SK-N-SH (cell line): ENCODE results near the gene MAP2K2. TPM values are rescaled to one million over a fixed set of nuclear protein-coding genes. Genes with fewer than 3 reads are reported as not detected.

Experiments used
- CTCF ChIA-PET: fragments of 300-600, 350-600 bp; formaldehyde crosslinking; extraction: SDS; loops from one replicate; lab custom pipeline; 2021; lab: Yijun Ruan, JAX
- POLR2A ChIA-PET: fragments of 350-600 bp; sonication (Branson Sonifier 250); formaldehyde crosslinking; extraction: SDS; loops from one replicate; lab custom pipeline; 2020; ENCODE audit warnings: antibody characterized with exemption, inconsistent platforms; lab: Yijun Ruan, JAX
- DNase-seq: peaks from one replicate; pipeline ENCODE4 v3.0.0; 2012
- H2AFZ ChIP-seq: fragments of 200-600 bp; sonication (generic); 2 replicates; pipeline ENCODE4 v1.8.1; 2016; ENCODE audit warnings: antibody characterized with exemption, mild to moderate bottlenecking, low read depth
- H3F3A ChIP-seq: fragments of 200-600 bp; sonication (generic); replicated peaks from 2 replicates; pipeline ENCODE3; 2016; ENCODE audit warnings: antibody characterized with exemption, mild to moderate bottlenecking; ENCODE audit not compliant: insufficient read depth
- H3K27ac ChIP-seq, 2 experiments: fragments of 200-500 bp in 1 of 2; fragments of 200-600 bp in 1 of 2; sonication (Bioruptor generic) in 1 of 2; sonication (generic), shearing (Covaris generic) in 1 of 2; 2 replicates each; pipeline versions ENCODE4 v1.5.1 to v1.6.1; 2014 to 2016; ENCODE audit warnings: low read depth in 2 of 2, inconsistent platforms in 1 of 2, low read length in 1 of 2, mild to moderate bottlenecking in 1 of 2, mixed read lengths in 1 of 2
- H3K27me3 ChIP-seq: fragments of 200-600 bp; sonication (generic), shearing (Covaris generic); 2 replicates; pipeline ENCODE4 v1.6.1; 2016; ENCODE audit warnings: mixed run types; ENCODE audit not compliant: insufficient read depth
- H3K36me3 ChIP-seq, 2 experiments: fragments of 200-500 bp in 1 of 2; fragments of 200-600 bp in 1 of 2; sonication (Bioruptor generic) in 1 of 2; sonication (generic) in 1 of 2; replicated peaks in 1 of 2; 2 replicates each; pipeline versions ENCODE3 to v1.5.1; 2014 to 2016; ENCODE audit warnings: low read length in 1 of 2, mild to moderate bottlenecking in 1 of 2; ENCODE audit not compliant: insufficient read depth in 2 of 2, control insufficient read depth in 1 of 2
- H3K4me1 ChIP-seq, 2 experiments: fragments of 200-500 bp in 1 of 2; fragments of 200-600 bp in 1 of 2; sonication (Bioruptor generic) in 1 of 2; sonication (generic), shearing (Covaris generic) in 1 of 2; 2 replicates each; pipeline versions ENCODE4 v1.5.1 to v1.6.1; 2014 to 2016; ENCODE audit warnings: low read depth in 1 of 2, low read length in 1 of 2, mixed run types in 1 of 2; ENCODE audit not compliant: insufficient read depth in 2 of 2, control insufficient read depth in 1 of 2
- H3K4me2 ChIP-seq: fragments of 200-600 bp; sonication (generic), shearing (Covaris generic); 2 replicates; pipeline ENCODE4 v1.6.1; 2017; ENCODE audit warnings: mixed run types
- H3K4me3 ChIP-seq, 2 experiments: fragments of 200-500 bp in 1 of 2; fragments of 200-600 bp in 1 of 2; sonication (Bioruptor generic) in 1 of 2; sonication (generic), shearing (Covaris generic) in 1 of 2; 2 replicates each; pipeline versions ENCODE4 v1.5.1 to v1.8.1; 2014 to 2016; ENCODE audit warnings: low read depth in 2 of 2, inconsistent platforms in 1 of 2, low read length in 1 of 2, mild to moderate bottlenecking in 1 of 2, mixed read lengths in 1 of 2, moderate library complexity in 1 of 2
- H3K79me2 ChIP-seq: fragments of 200-600 bp; sonication (generic); 2 replicates; pipeline ENCODE4 v1.8.1; 2017; ENCODE audit warnings: mild to moderate bottlenecking; ENCODE audit not compliant: insufficient read depth
- H3K9ac ChIP-seq: fragments of 200-600 bp; sonication (generic); 2 replicates; pipeline ENCODE4 v1.6.1; 2017; ENCODE audit warnings: mixed run types
- H3K9me2 ChIP-seq: fragments of 200-600 bp; sonication (generic); 2 replicates; pipeline ENCODE4 v1.6.1; 2017; ENCODE audit warnings: mixed run types
- H3K9me3 ChIP-seq: fragments of 200-600 bp; sonication (generic); 2 replicates; pipeline ENCODE4 v1.6.1; 2017; ENCODE audit warnings: mixed run types, mild to moderate bottlenecking, moderate library complexity
- H4K20me1 ChIP-seq: fragments of 200-600 bp; sonication (generic); 2 replicates; pipeline ENCODE4 v1.6.1; 2017; ENCODE audit warnings: mild to moderate bottlenecking, mixed run types; ENCODE audit not compliant: insufficient read depth
- EZH2phosphoT487 ChIP-seq: fragments of 200-600 bp; sonication (generic); IDR thresholded peaks from 2 replicates; pipeline ENCODE4 v1.6.1; 2017; ENCODE audit warnings: low read depth, mixed run types, mild to moderate bottlenecking, antibody characterized with exemption, moderate library complexity, borderline replicate concordance
- FOSL2 ChIP-seq: IDR thresholded peaks from 2 replicates; pipeline ENCODE4 v1.4.0; 2012; ENCODE audit warnings: low read depth, mild to moderate bottlenecking, moderate library complexity, borderline replicate concordance
- JUND ChIP-seq: IDR thresholded peaks from 2 replicates; pipeline ENCODE4 v1.4.0; 2012
- MEF2A ChIP-seq: IDR thresholded peaks from 2 replicates; pipeline ENCODE4 v1.4.0; 2012; ENCODE audit warnings: low read depth, borderline replicate concordance
- MXI1 ChIP-seq: IDR thresholded peaks from 2 replicates; pipeline ENCODE4 v1.6.1; 2012; ENCODE audit warnings: mild to moderate bottlenecking, low read depth, low read length, improper control_type of control experiment
- RCOR1 ChIP-seq: fragments of 150-350 bp; IDR thresholded peaks from 2 replicates; pipeline ENCODE4 v1.6.1; 2017; ENCODE audit warnings: antibody characterized with exemption, low read length
- RXRA ChIP-seq: IDR thresholded peaks from 2 replicates; pipeline ENCODE4 v1.4.0; 2012; ENCODE audit warnings: low read depth, mild to moderate bottlenecking, borderline replicate concordance
- SIN3A ChIP-seq: IDR thresholded peaks from 2 replicates; pipeline ENCODE4 v1.6.1; 2012; ENCODE audit warnings: low read depth, mild to moderate bottlenecking, low read length, moderate library complexity, borderline replicate concordance
- TCF12 ChIP-seq: IDR thresholded peaks from 2 replicates; pipeline ENCODE4 v1.4.0; 2012
- YY1 ChIP-seq: IDR thresholded peaks from 2 replicates; pipeline ENCODE4 v1.4.0; 2012; ENCODE audit warnings: low read depth, mild to moderate bottlenecking
- WGBS: methylation state at CpG from one replicate; pipeline ENCODE4 v1.1.6; 2017; ENCODE audit warnings: low lambda C conversion rate; 5-methylcytosine and 5-hydroxymethylcytosine counted together
- polyA plus RNA-seq, 3 experiments: library from polyadenylated mRNA; depleted of rRNA; stranded (reverse); fragments of >200 nt; gene quantifications; 2 replicates each; pipeline ENCODE4 v1.2.3, GENCODE V29; 2012
- TF ChIP-seq, protein P1 (sequence below): fragments of 200-600 bp; sonication (generic); IDR thresholded peaks from 2 replicates; pipeline ENCODE4 v1.6.1; 2017; ENCODE audit warnings: antibody characterized with exemption, mild to moderate bottlenecking, moderate library complexity
- TF ChIP-seq, protein P2 (sequence below): fragments of 150-350 bp; IDR thresholded peaks from 2 replicates; pipeline ENCODE4 v1.6.1; 2016; ENCODE audit warnings: mild to moderate bottlenecking, low read depth, low read length
- TF ChIP-seq, protein P3 (sequence below): IDR thresholded peaks from 2 replicates; pipeline ENCODE4 v1.4.0; 2012; ENCODE audit warnings: low read depth, borderline replicate concordance
- TF ChIP-seq, protein P4 (sequence below): IDR thresholded peaks from 2 replicates; pipeline ENCODE4 v1.6.1; 2012; ENCODE audit warnings: mild to moderate bottlenecking, low read depth, low read length, moderate library complexity

MAP2K2 gene
- polyA plus RNA-seq, 1 of the 3 experiments (the other 2 are of a cell fraction) = 114 TPM

- no peak overlapping the region for H3K4me2 ChIP-seq
- H3K27ac ChIP-seq = no peak overlapping the region
- 33% methylated on average over 5 of the region's 6 CpGs for WGBS
- no peak overlapping the region for H2AFZ ChIP-seq
- peak; percentile 9 for DNase-seq
- H3F3A ChIP-seq = no peaks in the 10 kb centered on the region
- no peaks in the 10 kb centered on the region for H3K9me2 ChIP-seq
- no peaks in the 10 kb centered on the region for H3K79me2 ChIP-seq
- ChIA-PET POLR2A (no interaction called here), CTCF (interaction anchor here (1.0 to 3.3 kb wide), 4 partner anchors 11 to 47 kb away, joined by 3 to 16 read pairs (median 5); no protein-coding TSS in a partner anchor)
- H3K9ac ChIP-seq = no peak overlapping the region
- H4K20me1 ChIP-seq = no peaks in the 10 kb centered on the region
- H3K27me3 ChIP-seq = peaks cover 36% of the 10 kb centered on the region
- H3K9me3 ChIP-seq = no peaks in the 10 kb centered on the region
- no peaks in the 10 kb centered on the region for H3K4me1 ChIP-seq
- no peaks in the 10 kb centered on the region for H3K36me3 ChIP-seq
- H3K4me3 ChIP-seq = no peak overlapping the region
- TF ChIP-seq, protein P1, sequence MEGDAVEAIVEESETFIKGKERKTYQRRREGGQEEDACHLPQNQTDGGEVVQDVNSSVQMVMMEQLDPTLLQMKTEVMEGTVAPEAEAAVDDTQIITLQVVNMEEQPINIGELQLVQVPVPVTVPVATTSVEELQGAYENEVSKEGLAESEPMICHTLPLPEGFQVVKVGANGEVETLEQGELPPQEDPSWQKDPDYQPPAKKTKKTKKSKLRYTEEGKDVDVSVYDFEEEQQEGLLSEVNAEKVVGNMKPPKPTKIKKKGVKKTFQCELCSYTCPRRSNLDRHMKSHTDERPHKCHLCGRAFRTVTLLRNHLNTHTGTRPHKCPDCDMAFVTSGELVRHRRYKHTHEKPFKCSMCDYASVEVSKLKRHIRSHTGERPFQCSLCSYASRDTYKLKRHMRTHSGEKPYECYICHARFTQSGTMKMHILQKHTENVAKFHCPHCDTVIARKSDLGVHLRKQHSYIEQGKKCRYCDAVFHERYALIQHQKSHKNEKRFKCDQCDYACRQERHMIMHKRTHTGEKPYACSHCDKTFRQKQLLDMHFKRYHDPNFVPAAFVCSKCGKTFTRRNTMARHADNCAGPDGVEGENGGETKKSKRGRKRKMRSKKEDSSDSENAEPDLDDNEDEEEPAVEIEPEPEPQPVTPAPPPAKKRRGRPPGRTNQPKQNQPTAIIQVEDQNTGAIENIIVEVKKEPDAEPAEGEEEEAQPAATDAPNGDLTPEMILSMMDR = no peak
- TF ChIP-seq SIN3A (no peak), JUND (no peak), RXRA (no peak), YY1 (no peak), FOSL2 (no peak), EZH2phosphoT487 (no peak), TCF12 (no peak), RCOR1 (no peak), MXI1 (no peak), MEF2A (no peak)
- TF ChIP-seq, protein P2, sequence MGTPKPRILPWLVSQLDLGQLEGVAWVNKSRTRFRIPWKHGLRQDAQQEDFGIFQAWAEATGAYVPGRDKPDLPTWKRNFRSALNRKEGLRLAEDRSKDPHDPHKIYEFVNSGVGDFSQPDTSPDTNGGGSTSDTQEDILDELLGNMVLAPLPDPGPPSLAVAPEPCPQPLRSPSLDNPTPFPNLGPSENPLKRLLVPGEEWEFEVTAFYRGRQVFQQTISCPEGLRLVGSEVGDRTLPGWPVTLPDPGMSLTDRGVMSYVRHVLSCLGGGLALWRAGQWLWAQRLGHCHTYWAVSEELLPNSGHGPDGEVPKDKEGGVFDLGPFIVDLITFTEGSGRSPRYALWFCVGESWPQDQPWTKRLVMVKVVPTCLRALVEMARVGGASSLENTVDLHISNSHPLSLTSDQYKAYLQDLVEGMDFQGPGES = no peak
- TF ChIP-seq, protein P3, sequence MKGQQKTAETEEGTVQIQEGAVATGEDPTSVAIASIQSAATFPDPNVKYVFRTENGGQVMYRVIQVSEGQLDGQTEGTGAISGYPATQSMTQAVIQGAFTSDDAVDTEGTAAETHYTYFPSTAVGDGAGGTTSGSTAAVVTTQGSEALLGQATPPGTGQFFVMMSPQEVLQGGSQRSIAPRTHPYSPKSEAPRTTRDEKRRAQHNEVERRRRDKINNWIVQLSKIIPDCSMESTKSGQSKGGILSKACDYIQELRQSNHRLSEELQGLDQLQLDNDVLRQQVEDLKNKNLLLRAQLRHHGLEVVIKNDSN = no peak
- TF ChIP-seq, protein P4, sequence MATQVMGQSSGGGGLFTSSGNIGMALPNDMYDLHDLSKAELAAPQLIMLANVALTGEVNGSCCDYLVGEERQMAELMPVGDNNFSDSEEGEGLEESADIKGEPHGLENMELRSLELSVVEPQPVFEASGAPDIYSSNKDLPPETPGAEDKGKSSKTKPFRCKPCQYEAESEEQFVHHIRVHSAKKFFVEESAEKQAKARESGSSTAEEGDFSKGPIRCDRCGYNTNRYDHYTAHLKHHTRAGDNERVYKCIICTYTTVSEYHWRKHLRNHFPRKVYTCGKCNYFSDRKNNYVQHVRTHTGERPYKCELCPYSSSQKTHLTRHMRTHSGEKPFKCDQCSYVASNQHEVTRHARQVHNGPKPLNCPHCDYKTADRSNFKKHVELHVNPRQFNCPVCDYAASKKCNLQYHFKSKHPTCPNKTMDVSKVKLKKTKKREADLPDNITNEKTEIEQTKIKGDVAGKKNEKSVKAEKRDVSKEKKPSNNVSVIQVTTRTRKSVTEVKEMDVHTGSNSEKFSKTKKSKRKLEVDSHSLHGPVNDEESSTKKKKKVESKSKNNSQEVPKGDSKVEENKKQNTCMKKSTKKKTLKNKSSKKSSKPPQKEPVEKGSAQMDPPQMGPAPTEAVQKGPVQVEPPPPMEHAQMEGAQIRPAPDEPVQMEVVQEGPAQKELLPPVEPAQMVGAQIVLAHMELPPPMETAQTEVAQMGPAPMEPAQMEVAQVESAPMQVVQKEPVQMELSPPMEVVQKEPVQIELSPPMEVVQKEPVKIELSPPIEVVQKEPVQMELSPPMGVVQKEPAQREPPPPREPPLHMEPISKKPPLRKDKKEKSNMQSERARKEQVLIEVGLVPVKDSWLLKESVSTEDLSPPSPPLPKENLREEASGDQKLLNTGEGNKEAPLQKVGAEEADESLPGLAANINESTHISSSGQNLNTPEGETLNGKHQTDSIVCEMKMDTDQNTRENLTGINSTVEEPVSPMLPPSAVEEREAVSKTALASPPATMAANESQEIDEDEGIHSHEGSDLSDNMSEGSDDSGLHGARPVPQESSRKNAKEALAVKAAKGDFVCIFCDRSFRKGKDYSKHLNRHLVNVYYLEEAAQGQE = no peak
These were observed 33.2 kb upstream of the MAP2K2 start for GRCh38 chr19:4157164-4157563.
